Measurements from ENCODE around the gene TMEM245. TPM values are rescaled to one million over a fixed set of nuclear protein-coding genes. Genes with fewer than 3 reads are reported as not detected.

The TMEM245 gene
- total RNA-seq, 4 donors from 2014 or later, result 222 to 549 (median 318) TPM

DNA sequence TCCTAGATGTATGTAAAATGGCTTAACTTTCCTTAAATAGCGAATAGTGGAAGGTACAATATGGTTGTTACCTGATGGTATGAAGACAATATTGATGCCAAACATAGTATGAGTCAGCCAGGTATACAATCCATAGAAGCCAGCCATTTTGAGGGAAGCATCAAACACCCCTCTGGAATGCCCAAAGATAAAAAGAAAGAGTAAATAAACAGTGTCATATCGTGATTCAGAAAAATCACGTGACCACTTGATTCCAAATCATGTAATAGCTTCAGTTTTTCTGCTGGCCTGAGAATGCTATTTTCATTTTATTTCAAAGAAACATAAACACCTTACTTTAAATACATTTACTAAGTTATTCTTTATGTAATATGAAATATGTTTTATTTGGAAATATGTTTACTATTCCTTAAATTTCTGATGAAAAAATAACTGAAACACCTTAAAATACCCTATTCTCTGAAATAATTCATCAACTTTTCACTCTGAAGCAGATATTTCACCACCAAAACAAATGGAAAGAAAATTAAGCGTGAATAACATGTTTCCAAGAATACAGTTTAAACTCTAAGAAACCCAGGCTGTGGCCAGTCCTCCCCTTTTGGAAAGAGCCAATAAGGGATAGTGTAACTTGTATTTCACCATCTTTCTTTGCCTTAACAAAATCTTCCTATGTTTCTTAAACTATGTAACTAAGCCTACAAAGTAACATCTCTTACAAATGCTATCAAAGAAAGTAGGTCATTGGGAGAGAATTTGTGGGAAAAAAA, 81.6 kb downstream of the TMEM245 start:
- WGBS, 2 donors, result 93 to 95% methylated on average over 4 of the region's 4 CpGs
- no peak for TF ChIP-seq POLR2A (IDR thresholded peaks at IDR 0.05)
- no peak for DNase-seq
- Histone ChIP-seq H3K27ac (peak overlapping the region in 2 of 3 donors; percentile 68 to 71), H3K27me3 (no peaks in the 10 kb centered on the region), H3K4me3 (replicated peaks in 1 of 3) (no peak overlapping the region), H3K36me3 (peaks cover 10 to 11% of the 10 kb centered on the region in 2 donors), H3K4me1 (peaks cover 12 to 31% of the 10 kb centered on the region in 2 donors), H3K9me3 (no peaks in the 10 kb centered on the region)
- intact Hi-C loops (cut with DNase I), result no loop called here

DNA sequence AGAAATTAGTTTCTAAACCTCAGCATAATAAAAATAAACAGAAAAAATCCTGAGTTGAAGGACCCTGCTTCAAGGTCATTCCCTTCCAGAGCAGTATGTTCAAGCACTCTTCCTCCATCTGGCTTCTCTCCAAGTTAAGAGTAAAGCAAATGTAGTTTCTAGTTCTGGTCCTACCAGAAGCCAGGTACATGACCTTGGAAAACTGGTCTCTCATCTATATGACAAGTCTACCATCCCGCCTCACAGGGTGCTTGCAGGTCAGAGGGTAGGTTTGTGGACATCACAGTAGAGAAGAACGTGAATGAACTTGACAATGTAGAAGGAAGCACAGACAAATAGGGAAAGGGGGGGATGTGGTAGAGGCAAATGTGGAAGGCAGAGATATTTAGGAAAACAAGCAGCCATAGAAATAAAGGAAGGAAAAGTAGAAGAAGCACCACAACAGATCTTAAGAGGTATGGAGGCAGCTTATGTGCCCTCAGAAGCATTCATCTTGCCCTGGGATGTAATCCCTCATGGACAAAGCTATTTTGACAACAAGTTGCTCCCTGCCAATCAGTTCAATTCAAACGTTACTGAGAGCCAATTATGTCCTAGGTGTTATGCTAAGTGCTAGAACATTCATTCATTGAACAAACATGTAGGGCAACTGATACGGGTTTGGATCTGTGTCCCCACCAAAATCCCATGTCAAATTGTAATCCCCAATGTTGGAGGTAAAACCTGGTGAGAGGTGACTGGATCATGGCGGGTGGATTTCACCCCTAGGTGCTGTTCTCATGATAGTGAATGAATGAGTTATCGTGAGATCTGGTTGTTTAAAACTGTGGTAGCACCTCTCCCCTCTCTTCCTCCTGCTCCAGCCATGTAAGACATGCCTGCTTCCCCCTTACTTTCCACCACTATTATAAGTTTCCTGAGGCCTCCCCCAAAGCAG, 82.7 kb downstream of the TMEM245 start:
- H3K27me3 ChIP-seq, result no peaks in the 10 kb centered on the region
- no peak overlapping the region for H3K4me3 ChIP-seq (replicated peaks in 1 of 3)
- H3K27ac ChIP-seq, result peak overlapping the region; percentile 51 to 71 (median 68)
- no peak for TF ChIP-seq POLR2A (IDR thresholded peaks at IDR 0.05)
- TF ChIP-seq, protein P1, sequence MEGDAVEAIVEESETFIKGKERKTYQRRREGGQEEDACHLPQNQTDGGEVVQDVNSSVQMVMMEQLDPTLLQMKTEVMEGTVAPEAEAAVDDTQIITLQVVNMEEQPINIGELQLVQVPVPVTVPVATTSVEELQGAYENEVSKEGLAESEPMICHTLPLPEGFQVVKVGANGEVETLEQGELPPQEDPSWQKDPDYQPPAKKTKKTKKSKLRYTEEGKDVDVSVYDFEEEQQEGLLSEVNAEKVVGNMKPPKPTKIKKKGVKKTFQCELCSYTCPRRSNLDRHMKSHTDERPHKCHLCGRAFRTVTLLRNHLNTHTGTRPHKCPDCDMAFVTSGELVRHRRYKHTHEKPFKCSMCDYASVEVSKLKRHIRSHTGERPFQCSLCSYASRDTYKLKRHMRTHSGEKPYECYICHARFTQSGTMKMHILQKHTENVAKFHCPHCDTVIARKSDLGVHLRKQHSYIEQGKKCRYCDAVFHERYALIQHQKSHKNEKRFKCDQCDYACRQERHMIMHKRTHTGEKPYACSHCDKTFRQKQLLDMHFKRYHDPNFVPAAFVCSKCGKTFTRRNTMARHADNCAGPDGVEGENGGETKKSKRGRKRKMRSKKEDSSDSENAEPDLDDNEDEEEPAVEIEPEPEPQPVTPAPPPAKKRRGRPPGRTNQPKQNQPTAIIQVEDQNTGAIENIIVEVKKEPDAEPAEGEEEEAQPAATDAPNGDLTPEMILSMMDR (IDR thresholded peaks at IDR 0.05), result no peak
- no peaks in the 10 kb centered on the region for H3K9me3 ChIP-seq
- intact Hi-C loops (cut with DNase I), result no loop called here
- peaks cover 12 to 31% of the 10 kb centered on the region in 2 donors for H3K4me1 ChIP-seq
- WGBS, 2 donors, result 78 to 84% methylated on average over 6 of the region's 6 CpGs
- no peak for DNase-seq
- H3K36me3 ChIP-seq, result peaks cover 15 to 20% of the 10 kb centered on the region in 2 donors

DNA sequence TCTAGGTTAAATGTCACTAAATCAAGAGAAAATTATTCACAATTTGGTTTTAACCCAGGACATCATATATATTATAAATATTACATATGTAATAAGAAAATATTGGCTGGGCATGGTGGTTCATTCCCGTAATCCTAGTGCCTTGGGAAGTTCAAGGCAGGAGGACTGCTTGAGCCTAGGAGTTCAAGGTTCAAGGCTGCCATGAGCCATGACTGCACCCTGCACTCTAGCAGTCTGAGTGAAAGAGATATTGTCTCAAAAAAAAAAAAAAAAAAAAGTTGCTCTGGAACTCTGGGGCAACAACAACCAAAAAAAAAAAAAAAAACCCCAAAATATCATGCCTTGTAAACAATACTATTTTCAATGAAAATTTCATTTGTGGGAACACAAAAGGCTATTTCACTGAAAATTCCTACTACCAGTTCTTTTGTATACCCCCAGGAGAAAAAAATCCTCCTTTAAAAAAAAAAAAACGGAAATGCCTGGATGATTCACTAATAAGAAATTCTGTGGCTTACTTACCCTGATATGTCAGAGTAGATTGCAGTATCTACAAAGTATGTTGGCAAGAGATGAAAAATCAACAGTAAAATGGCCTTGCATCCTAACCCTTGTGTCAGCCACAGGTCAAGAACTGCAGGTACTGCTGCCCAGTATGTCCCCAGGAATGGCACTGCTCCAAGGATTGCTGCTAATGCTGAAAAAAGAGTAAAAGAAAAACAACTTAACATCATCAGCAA, 83.9 kb downstream of the TMEM245 start:
- Histone ChIP-seq H3K4me1 (peaks cover 12 to 33% of the 10 kb centered on the region in 2 donors), H3K9me3 (no peaks in the 10 kb centered on the region), H3K27ac (peak overlapping the region; percentile 35 to 71 (median 68)), H3K4me3 (replicated peaks in 1 of 3) (no peak overlapping the region), H3K27me3 (no peaks in the 10 kb centered on the region), H3K36me3 (peaks cover 18 to 20% of the 10 kb centered on the region in 2 donors)
- 61 to 65% methylated on average over 2 of the region's 2 CpGs for WGBS, 2 donors
- intact Hi-C loops (cut with DNase I), result no loop called here
- no peak for TF ChIP-seq POLR2A (IDR thresholded peaks at IDR 0.05)
- TF ChIP-seq, protein P1 (IDR thresholded peaks at IDR 0.05), result no peak
- peak; percentile 81 to 83 for DNase-seq

DNA sequence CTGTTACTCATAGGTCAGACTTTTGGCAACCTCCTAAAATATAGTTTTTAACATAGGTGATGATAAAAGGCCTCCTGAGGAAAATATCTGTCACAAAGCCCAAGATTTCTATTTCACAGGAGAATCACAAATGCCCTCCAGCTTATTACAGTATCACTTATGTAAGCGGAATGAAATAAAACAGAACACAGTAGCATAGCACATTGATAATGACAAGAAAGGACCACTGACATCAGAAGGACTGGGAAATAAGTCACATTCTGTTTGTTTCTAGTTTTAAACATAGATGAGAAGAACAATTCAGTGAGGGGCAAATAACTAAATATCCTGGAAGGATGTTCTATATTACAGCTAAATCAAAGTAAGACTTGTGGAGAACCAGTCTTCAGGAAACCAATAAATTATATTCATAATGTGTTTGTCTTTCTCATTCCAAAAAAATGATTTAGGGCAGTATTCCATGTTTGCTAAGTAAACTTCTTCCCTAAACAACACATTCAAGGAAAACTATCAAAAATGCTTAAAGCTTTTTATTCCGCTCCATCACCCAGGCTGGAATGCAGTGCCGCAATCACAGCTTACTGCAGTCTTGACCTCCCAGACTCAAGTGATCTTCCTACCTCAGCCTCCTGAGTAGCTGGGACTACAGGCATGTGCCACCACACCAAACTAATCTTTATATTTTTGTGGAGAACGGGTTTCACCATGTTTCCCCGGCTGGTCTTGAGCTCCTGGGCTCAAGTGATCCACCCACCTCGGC, 85.6 kb downstream of the TMEM245 start:
- intact Hi-C loops (cut with DNase I), result no loop called here
- Histone ChIP-seq H3K27me3 (no peaks in the 10 kb centered on the region), H3K4me3 (replicated peaks in 1 of 3) (no peak overlapping the region), H3K9me3 (no peaks in the 10 kb centered on the region), H3K36me3 (peaks cover 18 to 20% of the 10 kb centered on the region in 2 donors), H3K27ac (peak overlapping the region; percentile 7 to 68 (median 15)), H3K4me1 (peaks cover 20 to 37% of the 10 kb centered on the region in 2 donors)
- WGBS, 2 donors, result 70 to 84% methylated on average over 6 of the region's 6 CpGs
- no peak for TF ChIP-seq POLR2A (IDR thresholded peaks at IDR 0.05)
- TF ChIP-seq, protein P1 (IDR thresholded peaks at IDR 0.05), result no peak
- DNase-seq, result peak in 1 of 2 donors; percentile 35
